ENCODE data around the gene ANKRD22.

Gene ANKRD22

GRCh38 chr10:88802523-88803285, 48.9 kb downstream of the ANKRD22 start, which contains the start of gene LIPM:
Gene LIPM (plus strand): TSS chr10:88802730. CDS start chr10:88802897, 167 bp downstream.
- TF ChIP-seq REST (IDR thresholded peaks at IDR 0.05; ENCODE audit: low read depth) (no peak), TAF1 (IDR thresholded peaks at IDR 0.05; ENCODE audit: low read depth) (no peak), ZBTB7A (IDR thresholded peaks at IDR 0.05; ENCODE audit: low read depth) (no peak), TEAD4 (IDR thresholded peaks at IDR 0.05) (no peak), CEBPB (IDR thresholded peaks at IDR 0.05) (no peak), USF1 (IDR thresholded peaks at IDR 0.05) (no peak), RAD21 (IDR thresholded peaks at IDR 0.05; ENCODE audit: low read depth) (no peak), EGR1 (IDR thresholded peaks at IDR 0.05) (no peak), TCF12 (IDR thresholded peaks at IDR 0.05; ENCODE audit: low read depth) (no peak), YY1 (IDR thresholded peaks at IDR 0.05; ENCODE audit: low read depth) (no peak), CREB1 (IDR thresholded peaks at IDR 0.05; ENCODE audit: low read depth) (no peak), NFIC (IDR thresholded peaks at IDR 0.05) (no peak), FOXM1 (IDR thresholded peaks at IDR 0.05; ENCODE audit: borderline replicate concordance, low read depth) (no peak), EP300 (IDR thresholded peaks at IDR 0.05; ENCODE audit: borderline replicate concordance) (no peak)
- TF ChIP-seq, protein P1, sequence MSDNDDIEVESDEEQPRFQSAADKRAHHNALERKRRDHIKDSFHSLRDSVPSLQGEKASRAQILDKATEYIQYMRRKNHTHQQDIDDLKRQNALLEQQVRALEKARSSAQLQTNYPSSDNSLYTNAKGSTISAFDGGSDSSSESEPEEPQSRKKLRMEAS (IDR thresholded peaks at IDR 0.05): no peak

- no peak for TF ChIP-seq TEAD4 (IDR thresholded peaks at IDR 0.05)
- TF ChIP-seq, protein P1 (IDR thresholded peaks at IDR 0.05): no peak
These were observed 51.2 kb downstream of the ANKRD22 start for GRCh38 chr10:88800152-88801125.

DNA sequence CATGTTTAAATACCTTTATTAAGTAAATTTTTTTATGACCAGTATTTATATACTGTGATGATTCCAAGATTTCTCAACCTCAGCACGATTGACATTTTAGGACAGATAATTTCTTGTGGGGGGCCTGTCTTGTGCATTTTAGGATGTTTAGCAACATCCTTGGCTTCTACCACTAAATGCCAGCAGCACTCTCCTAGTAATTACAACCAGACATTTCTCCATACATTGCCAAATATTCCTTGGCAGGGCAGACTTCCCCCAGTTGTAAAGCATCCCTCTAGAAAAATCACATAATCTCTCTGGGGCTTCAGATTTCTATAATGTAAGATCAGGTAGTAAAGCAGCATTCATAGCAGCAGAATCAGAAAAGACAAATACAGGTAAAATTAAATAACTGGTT, 56.9 kb downstream of the ANKRD22 start:
- TF ChIP-seq TEAD4 (IDR thresholded peaks at IDR 0.05) (no peak), TCF12 (IDR thresholded peaks at IDR 0.05; ENCODE audit: low read depth) (no peak), USF1 (IDR thresholded peaks at IDR 0.05) (no peak), CREB1 (IDR thresholded peaks at IDR 0.05; ENCODE audit: low read depth) (no peak), CEBPB (IDR thresholded peaks at IDR 0.05) (no peak), YY1 (IDR thresholded peaks at IDR 0.05; ENCODE audit: low read depth) (no peak), EGR1 (IDR thresholded peaks at IDR 0.05) (no peak), ZBTB7A (IDR thresholded peaks at IDR 0.05; ENCODE audit: low read depth) (no peak), RAD21 (IDR thresholded peaks at IDR 0.05; ENCODE audit: low read depth) (no peak), REST (IDR thresholded peaks at IDR 0.05; ENCODE audit: low read depth) (no peak), TAF1 (IDR thresholded peaks at IDR 0.05; ENCODE audit: low read depth) (no peak), FOXM1 (IDR thresholded peaks at IDR 0.05; ENCODE audit: borderline replicate concordance, low read depth) (no peak), EP300 (IDR thresholded peaks at IDR 0.05; ENCODE audit: borderline replicate concordance) (no peak)
- TF ChIP-seq, protein P1 (IDR thresholded peaks at IDR 0.05): no peak

DNA sequence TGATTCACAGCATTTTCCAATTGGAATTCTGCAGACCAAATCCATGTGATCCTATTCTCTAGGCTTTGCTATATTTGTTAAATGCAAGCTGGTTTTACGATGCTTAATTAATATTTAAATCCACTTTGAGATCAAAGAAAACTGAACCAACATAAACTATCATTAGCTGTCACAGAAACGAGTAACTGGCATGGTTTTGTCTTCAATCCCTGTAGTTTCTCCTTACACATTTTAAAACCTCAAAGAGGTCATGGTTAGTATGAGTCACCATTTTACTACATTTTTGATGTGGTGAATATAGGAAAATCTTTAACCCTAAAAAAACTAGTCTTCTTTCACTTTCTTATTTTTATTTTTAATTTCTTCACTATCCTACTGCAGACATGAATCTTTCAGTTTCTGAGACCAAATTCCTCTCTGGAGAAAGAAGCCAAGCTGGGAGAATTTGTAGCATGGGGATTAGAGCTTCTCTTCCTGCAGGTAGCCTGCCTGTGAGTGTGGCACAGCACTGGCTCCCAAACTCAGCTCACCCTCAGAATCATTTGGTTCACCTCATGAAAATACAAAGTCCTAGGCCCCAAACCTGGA, 57.8 kb downstream of the ANKRD22 start:
- TF ChIP-seq TAF1 (IDR thresholded peaks at IDR 0.05; ENCODE audit: low read depth): no peak
- no peak for TF ChIP-seq YY1 (IDR thresholded peaks at IDR 0.05; ENCODE audit: low read depth)
- TF ChIP-seq CREB1 (IDR thresholded peaks at IDR 0.05; ENCODE audit: low read depth): no peak

DNA sequence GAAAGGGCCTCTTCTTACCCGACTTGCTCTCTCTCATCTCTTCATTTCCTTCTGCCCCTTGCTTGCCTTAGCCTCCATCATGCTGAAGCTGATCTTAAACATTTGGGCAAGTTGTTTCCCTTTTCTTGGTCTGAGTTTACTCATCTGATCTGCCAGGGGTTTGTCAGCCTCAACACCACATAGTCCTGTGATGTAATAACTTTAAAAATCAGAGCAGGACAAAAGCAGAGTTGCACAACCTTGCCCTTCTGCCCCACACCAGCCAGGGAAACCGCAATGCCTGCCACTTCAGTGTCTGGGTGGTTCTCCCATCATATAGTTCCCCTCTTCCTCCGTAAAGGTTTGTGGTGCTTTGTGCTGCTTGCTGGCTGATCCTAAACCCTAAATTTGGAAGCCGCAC, 59.0 kb downstream of the ANKRD22 start:
- TF ChIP-seq USF1 (IDR thresholded peaks at IDR 0.05) (no peak), CREB1 (IDR thresholded peaks at IDR 0.05; ENCODE audit: low read depth) (no peak), YY1 (IDR thresholded peaks at IDR 0.05; ENCODE audit: low read depth) (no peak), EGR1 (IDR thresholded peaks at IDR 0.05) (no peak), TCF12 (IDR thresholded peaks at IDR 0.05; ENCODE audit: low read depth) (no peak), ZBTB7A (IDR thresholded peaks at IDR 0.05; ENCODE audit: low read depth) (no peak), NFIC (IDR thresholded peaks at IDR 0.05) (no peak), TEAD4 (IDR thresholded peaks at IDR 0.05) (no peak), REST (IDR thresholded peaks at IDR 0.05; ENCODE audit: low read depth) (no peak), EP300 (IDR thresholded peaks at IDR 0.05; ENCODE audit: borderline replicate concordance) (no peak)
